Right kidney (tissue), 1 donor: ENCODE data around the gene CCDC122.
A peak's percentile ranks its signal among the peaks of the same experiment; 100 is the strongest.
"Not testable (repeated sequence)": the region's sequence is repeated elsewhere in the genome, so short reads cannot be mapped to it uniquely, and the experiment has no call there.

Experiments
- DNase-seq: peaks from one replicate; pipeline ENCODE4 v3.0.0-alpha.2; 2016

The CCDC122 gene

DNA sequence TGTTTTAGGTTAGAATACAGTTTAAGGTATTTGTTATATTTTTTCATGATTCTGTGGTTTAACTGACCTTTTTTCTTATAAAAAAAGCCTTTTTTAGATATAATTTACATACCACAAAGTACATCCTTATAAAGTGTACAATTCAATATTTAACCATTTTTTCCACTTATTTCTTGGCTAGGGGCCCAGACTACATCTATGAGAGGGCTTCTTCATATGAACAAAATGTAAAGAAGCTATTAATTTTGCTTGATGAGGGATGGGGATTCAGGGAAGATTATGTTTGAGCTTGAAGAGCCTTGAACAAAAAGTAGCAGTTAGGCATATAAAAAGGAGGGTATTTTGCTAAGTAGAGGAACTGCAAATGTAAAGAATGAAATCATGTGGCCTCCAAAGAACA is 2.2 kb downstream of the CCDC122 start:
- DNase-seq = no peak

GRCh38 chr13:43876366-43876765 is 3.2 kb downstream of the CCDC122 start:
- DNase-seq = no peak

DNA sequence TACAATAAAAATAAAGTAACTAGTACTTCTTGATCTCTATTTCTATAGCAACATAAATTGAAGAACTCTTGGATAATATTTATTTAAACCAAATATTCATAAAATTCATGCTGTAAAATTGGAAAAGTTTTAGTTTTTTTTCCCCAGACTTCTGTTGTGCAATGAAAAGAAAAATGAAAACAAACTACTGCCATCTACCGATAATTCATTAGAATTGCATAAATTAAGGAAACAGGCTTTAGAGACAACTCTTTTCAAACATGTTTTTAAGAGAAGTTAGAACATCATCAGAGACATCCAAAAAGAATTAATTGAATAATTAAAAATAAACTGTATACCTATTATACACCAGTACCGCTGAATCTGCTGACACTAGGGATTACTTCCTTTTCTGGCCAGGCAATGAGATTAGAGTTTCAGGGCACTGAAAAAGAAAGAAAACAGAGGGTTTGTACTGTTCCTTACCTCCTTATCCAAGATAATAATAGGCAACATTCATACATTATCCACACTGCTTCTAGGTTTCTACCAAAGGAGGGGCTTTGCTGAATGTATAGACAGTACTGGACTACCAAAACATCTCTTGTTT is 4.9 kb downstream of the CCDC122 start:
- DNase-seq = no peak

- no peak for DNase-seq
These were observed 7.4 kb downstream of the CCDC122 start for GRCh38 chr13:43872181-43872580.

- no peak for DNase-seq
These were observed 13.6 kb downstream of the CCDC122 start for GRCh38 chr13:43865892-43866291.

GRCh38 chr13:43864921-43865320 is 14.6 kb downstream of the CCDC122 start:
- no peak for DNase-seq

DNA sequence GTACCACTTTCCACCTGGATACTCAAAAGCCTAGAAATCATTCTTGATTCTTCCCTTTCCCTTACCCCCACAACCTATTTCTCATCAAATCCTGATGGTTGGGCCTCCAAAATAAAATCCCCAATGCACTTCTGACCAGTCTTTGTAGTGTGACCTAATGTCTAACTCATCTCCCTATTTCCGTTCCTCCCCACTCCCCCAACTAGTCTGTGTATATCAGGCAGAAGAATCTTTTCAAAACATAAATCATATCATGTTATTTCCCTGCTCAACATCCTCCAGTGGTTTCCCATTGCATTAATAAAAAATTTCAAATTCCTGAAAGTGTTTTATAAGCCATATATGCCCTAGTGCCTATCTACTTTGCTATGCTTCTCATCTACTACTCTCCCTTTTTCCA is 17.7 kb downstream of the CCDC122 start:
- no peak for DNase-seq

DNA sequence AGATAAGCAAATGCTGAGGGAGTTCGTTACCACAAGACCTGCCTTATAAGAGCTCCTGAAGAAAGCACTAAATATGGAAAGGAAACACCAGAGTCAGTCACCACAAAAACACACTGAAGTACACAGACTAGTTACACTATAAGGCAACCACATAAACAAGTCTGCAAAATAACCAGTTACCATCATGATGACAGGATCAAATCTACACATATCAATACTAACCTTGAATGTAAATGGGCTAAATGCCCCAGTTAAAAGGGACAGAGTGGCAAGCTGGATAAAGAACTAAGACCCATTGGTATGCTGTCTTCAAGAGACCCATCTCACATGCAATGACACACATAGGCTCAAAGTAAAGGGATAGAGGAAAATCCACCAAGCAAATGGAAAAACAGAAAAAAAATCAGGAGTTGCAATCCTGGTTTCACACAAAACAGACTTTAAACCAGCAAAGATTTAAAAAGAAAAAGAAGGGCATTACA is 26.6 kb downstream of the CCDC122 start:
- DNase-seq = no peak

GRCh38 chr13:43850873-43851272 is 28.7 kb downstream of the CCDC122 start:
- no peak for DNase-seq

DNA sequence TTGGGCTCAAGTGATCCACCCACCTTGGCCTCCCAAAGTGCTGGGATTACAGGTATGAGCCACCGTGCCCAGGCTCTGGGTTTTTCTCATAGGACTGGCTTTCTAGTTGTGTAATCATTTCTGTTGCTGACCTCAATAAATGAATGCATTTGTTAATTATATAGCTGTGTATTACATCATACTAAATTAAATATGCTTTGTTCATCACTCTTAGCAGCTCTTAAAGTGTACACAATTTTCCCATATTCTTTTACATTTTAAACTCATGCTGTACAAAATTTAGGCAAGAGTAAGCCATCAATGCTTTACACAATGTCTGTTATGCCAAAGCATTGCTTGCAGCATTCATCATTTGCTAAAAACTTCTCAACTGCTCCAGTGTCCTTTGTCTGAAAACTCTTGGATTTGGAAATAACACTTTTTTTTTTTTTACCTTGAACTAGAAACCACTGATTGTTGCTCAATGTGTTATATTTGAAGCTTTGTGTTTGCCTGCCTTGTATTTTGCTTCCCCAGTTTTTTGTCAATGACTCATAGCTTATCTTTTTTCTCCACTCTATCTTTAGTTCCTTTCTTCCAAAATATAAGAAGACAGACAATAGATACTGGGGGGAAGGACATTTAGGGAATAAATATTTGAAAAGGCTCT is 31.4 kb downstream of the CCDC122 start:
- DNase-seq = no peak

DNA sequence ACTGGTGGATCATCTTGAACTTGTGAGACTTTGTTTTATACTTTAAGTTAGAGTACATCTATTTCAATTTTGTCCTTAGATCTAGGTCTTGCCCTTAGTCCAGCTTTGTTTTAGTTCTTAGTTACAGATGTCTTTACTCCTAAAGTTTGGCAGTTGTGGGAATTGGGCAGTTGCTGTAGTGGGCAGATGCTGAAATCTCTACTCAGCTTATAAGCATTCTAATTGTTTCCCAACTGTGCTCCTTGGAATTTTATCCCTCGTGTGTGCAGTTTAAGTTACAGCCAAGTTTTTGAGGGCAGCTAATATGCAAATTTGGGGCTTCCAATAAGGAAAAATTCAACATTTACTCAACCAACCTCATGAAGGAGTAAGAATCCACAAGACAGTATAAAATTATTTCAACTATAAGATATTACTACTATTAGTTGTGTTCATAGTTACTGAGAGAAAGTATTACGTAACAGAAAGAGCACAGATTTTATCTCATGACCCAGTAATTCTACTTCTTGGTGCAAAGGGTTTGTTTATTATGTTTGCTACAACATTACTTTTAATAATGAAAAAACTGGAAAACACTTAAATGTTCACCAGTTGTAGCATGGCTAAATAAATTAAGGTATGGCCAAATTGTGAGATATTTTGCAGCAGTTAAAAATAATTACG is 32.9 kb downstream of the CCDC122 start:
- no peak for DNase-seq

GRCh38 chr13:43838909-43839308 is 40.6 kb downstream of the CCDC122 start:
- DNase-seq = no peak

DNA sequence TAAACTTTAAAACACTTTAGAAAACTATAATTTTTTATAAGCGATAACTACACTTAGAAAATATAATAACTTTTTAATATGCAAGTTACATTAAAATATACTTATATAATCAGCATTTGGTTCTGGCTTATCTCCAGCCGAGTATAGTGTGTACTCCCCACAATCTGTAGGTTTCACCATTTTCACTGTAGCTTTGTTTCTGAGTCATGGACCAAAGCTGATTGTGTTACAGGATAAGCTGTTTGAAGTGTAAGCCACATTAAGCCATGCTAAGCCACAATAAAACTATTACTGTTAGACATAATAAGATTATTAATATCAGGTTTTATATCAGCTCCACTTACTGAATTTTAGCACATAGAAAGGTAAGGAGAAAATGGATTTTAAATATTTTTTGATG is 43.8 kb downstream of the CCDC122 start:
- DNase-seq = no peak

- DNase-seq = no peak
These were observed 48.5 kb downstream of the CCDC122 start for GRCh38 chr13:43831088-43831487.

DNA sequence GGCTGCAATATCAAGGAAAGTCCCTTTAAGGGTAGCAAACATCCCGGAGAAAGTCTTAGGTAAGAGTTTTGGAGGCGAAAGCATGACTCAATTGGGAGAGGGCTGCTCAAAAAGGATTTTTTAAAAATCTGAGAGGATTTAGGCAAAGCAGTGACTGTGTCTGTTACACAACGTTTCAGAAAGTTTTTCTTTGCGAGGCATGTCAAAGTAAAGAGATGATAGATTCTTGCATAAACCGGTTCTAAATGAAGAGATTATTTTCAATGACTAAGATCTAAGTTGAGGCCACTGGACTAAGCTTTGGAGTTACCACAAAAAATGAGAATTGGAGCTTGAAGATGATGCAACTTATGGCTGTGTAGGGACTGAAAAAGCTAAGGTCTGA is 49.1 kb downstream of the CCDC122 start:
- DNase-seq = no peak

DNA sequence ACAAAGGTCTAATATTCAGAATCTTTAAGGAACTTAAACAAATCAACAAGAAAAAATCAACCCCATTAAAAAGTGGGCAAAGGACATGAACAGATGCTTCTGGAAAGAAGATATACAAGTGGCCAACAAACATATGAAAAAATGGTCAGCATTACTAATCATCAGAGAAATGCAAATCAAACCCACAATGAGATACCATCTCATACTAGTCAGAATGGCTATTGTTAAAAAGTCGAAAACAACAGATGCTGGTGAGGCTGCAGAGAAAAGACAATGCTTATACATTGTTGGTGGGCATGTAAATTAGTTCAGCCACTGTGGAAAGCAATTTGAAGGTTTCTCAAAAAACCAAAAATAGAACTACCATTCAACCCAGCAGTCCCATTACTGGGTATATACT is 54.9 kb downstream of the CCDC122 start:
- DNase-seq = not testable (repeated sequence)

- no peak for DNase-seq
These were observed 56.6 kb downstream of the CCDC122 start for GRCh38 chr13:43822969-43823368.

DNA sequence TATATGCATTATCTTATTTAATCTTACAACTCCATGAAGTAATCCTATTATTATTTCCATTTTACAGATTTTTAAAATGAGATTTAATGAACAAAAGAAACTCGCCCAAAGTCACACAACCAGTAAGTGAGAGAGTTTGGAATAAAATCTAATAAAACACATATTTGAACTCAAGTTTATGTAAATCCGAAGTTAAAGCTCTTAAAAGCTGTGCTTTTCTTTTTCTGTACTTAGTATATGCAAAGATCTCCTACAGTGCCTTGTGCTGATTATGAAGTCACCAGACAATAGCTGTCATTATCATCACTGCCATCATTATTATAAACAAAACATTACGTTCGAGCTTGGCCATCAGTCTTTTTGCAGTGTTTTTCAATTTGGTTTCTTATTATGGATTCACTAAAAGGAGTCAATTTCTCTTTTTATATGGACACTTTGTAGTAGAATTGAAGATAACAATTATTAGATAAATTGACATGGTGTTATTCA is 63.1 kb downstream of the CCDC122 start:
- no peak for DNase-seq

DNA sequence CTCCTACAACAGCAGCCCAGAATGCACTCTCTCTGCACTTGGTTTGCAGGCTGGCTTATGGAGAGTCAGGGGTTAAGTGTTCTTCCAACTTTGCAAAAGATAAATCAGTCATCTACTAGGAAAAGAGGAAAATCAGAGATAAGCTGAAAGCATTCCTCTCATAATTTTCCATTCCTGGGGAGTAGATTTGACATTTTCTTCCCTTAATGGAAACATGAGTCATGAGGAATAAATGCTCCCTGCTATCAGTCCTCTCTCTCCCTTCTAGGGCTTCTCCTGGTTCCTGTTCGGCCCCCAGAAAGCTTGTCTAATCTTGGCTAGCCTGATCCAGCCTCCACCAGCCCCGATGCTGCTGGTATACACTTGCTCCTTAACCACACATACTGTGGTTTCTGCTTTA is 64.3 kb downstream of the CCDC122 start:
- DNase-seq = no peak

- DNase-seq = no peak
These were observed 70.9 kb downstream of the CCDC122 start for GRCh38 chr13:43808676-43809075.

DNA sequence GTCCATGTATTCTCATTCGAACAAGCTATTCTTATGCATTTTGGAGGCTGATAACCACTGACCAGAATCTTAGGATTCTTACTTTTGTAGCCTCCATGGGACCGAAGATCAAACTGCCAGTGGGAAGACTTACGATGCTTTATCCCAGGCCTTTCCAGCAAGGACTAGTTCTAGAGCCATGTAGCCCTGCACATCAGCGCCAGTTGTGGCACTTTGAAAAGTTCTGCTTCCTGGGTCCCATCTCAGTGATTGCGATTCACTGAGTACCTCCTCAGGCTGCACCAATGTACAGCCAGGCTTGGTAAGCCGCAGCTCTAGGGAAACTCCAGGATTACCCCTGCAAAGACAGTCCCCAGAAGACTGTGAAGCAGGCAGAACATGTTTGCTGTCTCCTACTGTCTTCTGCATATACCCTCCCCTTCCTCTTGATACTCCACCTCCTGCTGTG is 73.8 kb downstream of the CCDC122 start:
- no peak for DNase-seq

- DNase-seq = no peak
These were observed 74.5 kb downstream of the CCDC122 start for GRCh38 chr13:43805071-43805468.

DNA sequence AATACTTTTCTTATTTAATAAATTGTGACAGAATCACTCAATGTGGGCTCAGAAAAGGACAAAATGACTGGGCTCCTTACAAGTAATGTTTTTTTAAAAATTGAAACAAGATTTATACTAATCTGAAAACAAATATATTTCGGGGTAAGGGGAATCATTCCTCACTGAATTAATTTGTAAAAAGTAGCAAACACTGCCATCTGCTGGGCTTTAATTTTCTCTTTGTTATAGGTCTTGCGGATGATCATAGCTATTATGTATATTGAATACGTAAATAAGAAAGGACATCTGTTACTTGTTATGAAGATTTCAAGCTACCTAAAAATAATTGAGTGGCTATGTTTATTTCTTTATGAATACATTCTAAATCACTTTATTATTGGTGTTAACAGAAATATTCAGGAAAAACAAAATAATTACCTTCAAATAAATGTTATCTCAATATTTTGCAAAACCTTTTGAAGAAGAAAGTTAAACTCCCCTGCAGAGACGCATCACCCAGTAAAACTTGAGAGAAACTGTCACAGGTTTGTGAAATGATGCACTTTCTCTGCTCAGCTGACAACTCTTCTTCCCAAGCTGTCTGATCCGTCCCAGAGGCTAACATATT is 75.0 kb downstream of the CCDC122 start:
- peak; percentile 18 for DNase-seq
